OCI-LY7 (cell line): ENCODE data around the gene RARG. TPM values are rescaled to one million over a fixed set of nuclear protein-coding genes. Genes with fewer than 3 reads are reported as not detected.
"Not testable (repeated sequence)": the region's sequence is repeated elsewhere in the genome, so short reads cannot be mapped to it uniquely, and the experiment has no call there.

ENCODE experiments used
- BruUV-seq: library from RNA; stranded (reverse); fragments of 400-500 nt; replicated peaks from 2 replicates; lab custom pipeline; 2021; lab: Mats Ljungman, UMichigan
- CTCF ChIA-PET: fragments of 300-600 bp; sonication (Branson Sonifier 250); formaldehyde crosslinking; loops from one replicate; lab custom pipeline; 2022; ENCODE audit warnings: antibody characterized with exemption; ENCODE audit not compliant: unreplicated experiment; lab: Charles Lee
- POLR2A ChIA-PET: fragments of 300-600 bp; sonication (Branson Sonifier 250); formaldehyde crosslinking; loops from one replicate; lab custom pipeline; 2022; ENCODE audit warnings: antibody characterized with exemption; lab: Charles Lee
- DNase-seq: peaks from one replicate; pipeline ENCODE4 v3.0.0-alpha.2; 2015; ENCODE audit warnings: low spot score
- H2AFZ ChIP-seq: fragments of 200-600 bp; sonication (generic), shearing (Covaris generic); 2 replicates; pipeline ENCODE4 v1.6.1; 2014; ENCODE audit warnings: mild to moderate bottlenecking, antibody characterized with exemption, low read length, moderate library complexity
- H3K27ac ChIP-seq: fragments of 200-600 bp; sonication (generic); 2 replicates; pipeline ENCODE4 v1.5.1; 2014; ENCODE audit warnings: mixed run types, low read depth, mild to moderate bottlenecking, moderate library complexity, low read length, inconsistent platforms; ENCODE audit not compliant: poor library complexity, severe bottlenecking
- H3K36me3 ChIP-seq: fragments of 200-600 bp; sonication (generic); 2 replicates; pipeline ENCODE4 v1.6.1; 2014; ENCODE audit warnings: mild to moderate bottlenecking, antibody characterized with exemption, low read length, moderate library complexity, mixed read lengths; ENCODE audit not compliant: insufficient read depth
- H3K4me1 ChIP-seq: fragments of 200-600 bp; sonication (generic); 2 replicates; pipeline ENCODE4 v1.5.1; 2014; ENCODE audit warnings: mild to moderate bottlenecking, low read length; ENCODE audit not compliant: insufficient read depth, poor library complexity, severe bottlenecking
- H3K4me2 ChIP-seq: fragments of 200-600 bp; sonication (generic); 2 replicates; pipeline ENCODE4 v1.6.1; 2014; ENCODE audit warnings: mild to moderate bottlenecking, low read length
- H3K4me3 ChIP-seq: fragments of 200-600 bp; sonication (generic); 2 replicates; pipeline ENCODE4 v1.5.1; 2014; ENCODE audit warnings: mild to moderate bottlenecking, low read depth, low read length; ENCODE audit not compliant: poor library complexity, severe bottlenecking
- H3K79me2 ChIP-seq: fragments of 200-600 bp; sonication (generic); 2 replicates; pipeline ENCODE4 v1.6.1; 2016; ENCODE audit warnings: low read depth, mild to moderate bottlenecking, low read length, moderate library complexity, mixed read lengths; ENCODE audit not compliant: insufficient read depth
- H3K9me2 ChIP-seq: fragments of 200-600 bp; sonication (generic); 2 replicates; pipeline ENCODE4 v1.6.1; 2016; ENCODE audit warnings: mild to moderate bottlenecking, low read length, mixed read lengths; ENCODE audit not compliant: insufficient read depth
- H3K9me3 ChIP-seq: fragments of 200-600 bp; sonication (generic); 2 replicates; pipeline ENCODE4 v1.6.1; 2014; ENCODE audit warnings: mild to moderate bottlenecking, mixed run types, low read length, mixed read lengths
- H4K20me1 ChIP-seq: fragments of 200-600 bp; sonication (generic); 2 replicates; pipeline ENCODE4 v1.6.1; 2014; ENCODE audit warnings: mild to moderate bottlenecking, antibody characterized with exemption, low read length, moderate library complexity, mixed read lengths; ENCODE audit not compliant: insufficient read depth
- CTCF ChIP-seq: fragments of 200-600 bp; sonication (generic); conservative IDR thresholded peaks from 2 replicates; pipeline ENCODE4 v1.5.1; 2014; ENCODE audit warnings: mild to moderate bottlenecking, antibody characterized with exemption, low read length, moderate library complexity, mixed read lengths
- EZH2phosphoT487 ChIP-seq: fragments of 200-600 bp; sonication (generic); IDR thresholded peaks from 2 replicates; pipeline ENCODE4 v1.6.1; 2018; ENCODE audit warnings: low read depth, borderline replicate concordance, mild to moderate bottlenecking, mixed run types, antibody characterized with exemption, low read length, moderate library complexity, mixed read lengths
- intact Hi-C: fragments of 100-400 bp; cut with micrococcal nuclease; formaldehyde crosslinking; loops from one replicate; pipeline ENCODE4 v1.10.0; 2022; ENCODE audit not compliant: unreplicated experiment
- total RNA-seq, 2 experiments: library from RNA; depleted of rRNA in 1 of 2; stranded (reverse); fragments of >200 nt in 1 of 2; shearing (Covaris generic) in 1 of 2; gene quantifications; 2 replicates each; pipeline ENCODE4 v1.2.3, GENCODE V29; 2014 to 2022

Gene RARG
- total RNA-seq, 2 experiments from 2014 or later: 7.0 to 8.4 TPM

GRCh38 chr12:53170215-53170614 lies 61.8 kb downstream of the RARG start:
- Histone ChIP-seq H3K27ac (no peak overlapping the region), H3K9me3 (no peaks in the 10 kb centered on the region), H3K4me1 (no peaks in the 10 kb centered on the region), H3K4me2 (no peak overlapping the region), H2AFZ (no peak overlapping the region), H4K20me1 (no peaks in the 10 kb centered on the region), H3K9me2 (no peaks in the 10 kb centered on the region), H3K4me3 (no peak overlapping the region), H3K79me2 (no peaks in the 10 kb centered on the region), H3K36me3 (no peaks in the 10 kb centered on the region)
- no TSS peak for BruUV-seq
- DNase-seq: no peak
- TF ChIP-seq EZH2phosphoT487: no peak
- TF ChIP-seq CTCF: no peak
- ChIA-PET CTCF (no interaction called here), POLR2A (no interaction called here)
- intact Hi-C loops: no loop called here

DNA sequence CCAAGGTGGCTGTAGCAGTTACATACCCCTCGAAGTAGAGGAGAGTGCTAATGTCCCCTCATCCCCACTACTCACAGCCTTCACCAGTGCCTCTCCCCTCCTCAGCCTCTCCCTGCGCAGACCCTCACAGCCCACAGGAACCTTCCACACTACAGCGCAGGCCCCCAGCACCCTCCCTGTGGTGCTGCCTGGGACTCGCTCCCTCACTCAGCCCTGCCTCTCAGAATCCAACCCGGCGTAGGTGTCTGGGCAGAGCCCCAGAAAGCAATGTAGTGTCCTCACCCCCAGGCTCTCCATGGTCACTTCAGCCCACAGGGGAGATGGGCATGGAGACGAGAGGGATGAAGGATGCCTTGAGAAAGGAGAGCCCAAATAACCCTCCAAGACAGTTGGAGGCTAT lies 62.4 kb downstream of the RARG start:
- no TSS peak for BruUV-seq
- TF ChIP-seq CTCF (no peak), EZH2phosphoT487 (no peak)
- ChIA-PET POLR2A (no interaction called here), CTCF (no interaction called here)
- no peak for DNase-seq
- Histone ChIP-seq H3K4me1 (no peaks in the 10 kb centered on the region), H3K9me3 (no peaks in the 10 kb centered on the region), H4K20me1 (no peaks in the 10 kb centered on the region), H2AFZ (no peak overlapping the region), H3K27ac (no peak overlapping the region), H3K4me3 (no peak overlapping the region), H3K36me3 (no peaks in the 10 kb centered on the region), H3K4me2 (no peak overlapping the region), H3K79me2 (no peaks in the 10 kb centered on the region), H3K9me2 (no peaks in the 10 kb centered on the region)
- intact Hi-C loops: no loop called here

DNA sequence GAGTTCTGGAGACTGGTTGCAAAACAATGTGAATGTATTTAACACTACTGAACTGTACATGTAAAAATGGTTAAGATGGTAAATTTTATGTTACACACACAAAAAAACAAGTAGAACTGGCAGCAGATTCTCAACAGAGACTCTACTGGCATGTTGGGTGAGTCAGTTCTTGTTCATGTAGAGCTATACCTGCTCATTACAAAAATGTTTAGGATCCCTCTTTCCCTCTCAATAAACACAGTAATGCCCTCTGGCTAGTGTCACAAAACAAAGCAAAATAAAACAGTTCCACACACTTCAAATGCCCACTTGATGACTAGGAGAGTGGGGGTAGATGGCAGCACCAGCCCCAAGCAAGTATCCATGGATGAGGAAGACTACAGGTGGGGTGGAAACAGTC lies 65.2 kb downstream of the RARG start:
- no peaks in the 10 kb centered on the region for H3K4me1 ChIP-seq

GRCh38 chr12:53163008-53163407 lies 69.0 kb downstream of the RARG start:
- H3K79me2 ChIP-seq, H3K27ac ChIP-seq, H3K4me3 ChIP-seq, intact Hi-C loops, H2AFZ ChIP-seq, BruUV-seq, H3K9me2 ChIP-seq, DNase-seq, H3K4me2 ChIP-seq, H3K36me3 ChIP-seq, CTCF ChIA-PET, H4K20me1 ChIP-seq, H3K9me3 ChIP-seq: not testable (repeated sequence)
- POLR2A ChIA-PET: interaction anchor here (0.5 kb wide), 1 partner anchor 19 kb away, joined by 3 read pairs; no protein-coding TSS in a partner anchor
- H3K4me1 ChIP-seq: peaks cover 11% of the 10 kb centered on the region

More for the DNA sequence above, 65.2 kb downstream of the RARG start:
- no peak for DNase-seq
- ChIA-PET POLR2A (interaction anchor here (0.6 to 1.0 kb wide), 2 partner anchors 13 to 182 kb away, joined by 5 read pairs; no protein-coding TSS in a partner anchor), CTCF (no interaction called here)
- H2AFZ ChIP-seq: no peak overlapping the region
- no peak overlapping the region for H3K4me2 ChIP-seq
- no peak overlapping the region for H3K27ac ChIP-seq
- no peaks in the 10 kb centered on the region for H4K20me1 ChIP-seq
- no peak overlapping the region for H3K4me3 ChIP-seq
- no TSS peak for BruUV-seq
- H3K9me2 ChIP-seq: no peaks in the 10 kb centered on the region
- no peaks in the 10 kb centered on the region for H3K79me2 ChIP-seq
- H3K36me3 ChIP-seq: no peaks in the 10 kb centered on the region
- intact Hi-C loops: no loop called here
- H3K9me3 ChIP-seq: no peaks in the 10 kb centered on the region
- TF ChIP-seq CTCF (no peak), EZH2phosphoT487 (no peak)
